Measurements from ENCODE around the gene GLA. TPM values are rescaled to one million over a fixed set of nuclear protein-coding genes. Genes with fewer than 3 reads are reported as not detected.

The GLA gene
- total RNA-seq, 1 experiment from 2014 or later = 41.9 TPM

DNA sequence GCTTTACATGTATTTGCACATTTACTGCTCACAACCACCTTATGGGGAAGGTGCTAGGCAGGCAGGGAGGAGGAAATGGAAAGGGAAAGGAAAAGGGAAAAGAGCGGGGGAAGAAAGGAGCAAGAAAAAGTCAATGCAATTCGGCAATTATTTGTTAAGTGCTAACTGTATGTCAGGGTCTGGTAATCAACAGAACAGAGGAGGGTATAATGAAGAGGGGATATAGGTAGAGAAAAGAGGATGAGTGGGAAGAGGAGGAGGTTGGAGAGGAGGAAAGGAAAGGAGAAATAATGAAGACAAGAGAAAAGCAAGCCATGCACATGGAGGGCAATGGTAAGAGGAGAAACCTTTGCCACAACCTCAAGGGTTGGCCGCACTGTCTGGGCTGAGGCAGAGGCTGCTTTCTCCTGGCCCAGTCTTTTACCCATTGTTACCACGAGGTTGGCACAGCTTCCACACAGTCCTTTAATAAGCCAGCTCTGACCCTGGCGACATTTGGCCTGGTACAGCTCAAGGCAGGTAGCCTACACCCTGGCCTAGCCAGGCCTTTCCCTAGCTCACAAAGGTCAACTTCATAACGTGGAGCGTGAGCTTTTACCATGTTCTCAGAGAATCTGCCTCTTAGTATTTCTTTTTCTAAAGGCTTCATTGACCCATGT, 22.6 kb downstream of the GLA start:
- Histone ChIP-seq H2BK15ac (ENCODE audit: low read depth, low read length) (no peak overlapping the region), H3K9me3 (ENCODE audit: control insufficient read depth, low read depth, low read length) (peaks cover 42% of the 10 kb centered on the region), H4K20me1 (ENCODE audit: control insufficient read depth, insufficient read depth, insufficient read length) (no peaks in the 10 kb centered on the region), H3K14ac (ENCODE audit: insufficient read depth, low read length) (no peak overlapping the region), H3K23ac (ENCODE audit: insufficient read length, low read depth, low read length) (no peak overlapping the region), H3K79me1 (ENCODE audit: insufficient read depth, low read depth, low read length, poor library complexity, severe bottlenecking) (no peaks in the 10 kb centered on the region), H3K9ac (ENCODE audit: extremely low read depth, insufficient read length, low read length) (no peak overlapping the region), H3K4ac (ENCODE audit: low read depth, low read length) (no peak overlapping the region), H3K27ac (ENCODE audit: insufficient read length, low read depth, low read length) (no peak overlapping the region), H3K23me2 (ENCODE audit: insufficient read length, low read depth, low read length, poor library complexity, severe bottlenecking) (no peaks in the 10 kb centered on the region), H2BK120ac (ENCODE audit: low read depth, low read length, poor library complexity, severe bottlenecking) (no peak overlapping the region), H3K4me2 (ENCODE audit: insufficient read depth, insufficient read length, low read length) (no peak overlapping the region), H2AFZ (ENCODE audit: low read length) (no peak overlapping the region), H2BK20ac (ENCODE audit: low read depth, low read length, poor library complexity, severe bottlenecking) (no peak overlapping the region), H3K4me1 (ENCODE audit: insufficient read depth, low read length) (no peaks in the 10 kb centered on the region; the same call in 1 of the 2 replicates), H2BK5ac (ENCODE audit: insufficient read length, low read length) (no peak overlapping the region), H4K8ac (replicated peaks; ENCODE audit: insufficient read length, low read depth, low read length) (no peak overlapping the region), H4K5ac (ENCODE audit: insufficient read length, low read depth, low read length) (no peak overlapping the region), H3K18ac (ENCODE audit: insufficient read length, low read depth, low read length) (no peak overlapping the region), H3K27me3 (ENCODE audit: insufficient read depth, low read length) (no peaks in the 10 kb centered on the region), H4K91ac (ENCODE audit: insufficient read length, low read depth, low read length) (no peak overlapping the region), H2AK5ac (ENCODE audit: insufficient read length, low read length) (no peak overlapping the region), H2BK12ac (ENCODE audit: insufficient read length, low read depth, low read length) (no peak overlapping the region), H3K79me2 (ENCODE audit: insufficient read depth, low read length) (no peaks in the 10 kb centered on the region), H3K56ac (ENCODE audit: insufficient read length, low read depth, low read length) (no peak overlapping the region), H3T11ph (ENCODE audit: low read length) (no peak overlapping the region)
- no CpG with 5 or more reads among the region's 7 CpGs for WGBS (ENCODE audit: extremely low coverage, insufficient read length, low lambda C conversion rate)
- no peak overlapping the region for H3K4me3 Mint-ChIP-seq
- no peak overlapping the region for H3K27ac Mint-ChIP-seq
- peaks cover 4 to 13% of the 10 kb centered on the region in 2 experiments for H3K4me1 Mint-ChIP-seq
- TF ChIP-seq CTCF (conservative IDR thresholded peaks at IDR 0.05) = no peak
- peaks cover 42 to 55% of the 10 kb centered on the region in 2 experiments for H3K9me3 Mint-ChIP-seq
- no peaks in the 10 kb centered on the region for H3K27me3 Mint-ChIP-seq (ENCODE audit: low read depth)
- no peak for DNase-seq
- H3K36me3 Mint-ChIP-seq (ENCODE audit: insufficient read depth in 1 of 3, low read depth in 3 of 3) = no peaks in the 10 kb centered on the region; a peak in 1 of 7 replicates

Data from H9 (cell line).